Left ventricle myocardium inferior (tissue), 1 donor: ENCODE results near the gene TLL1. TPM values are rescaled to one million over a fixed set of nuclear protein-coding genes. Genes with fewer than 3 reads are reported as not detected.

ENCODE experiments used
- DNase-seq: peaks from one replicate; pipeline ENCODE4 v3.0.0-alpha.2; 2020
- H3K27ac ChIP-seq: fragments of 200-600 bp; replicated peaks from 2 replicates; pipeline ENCODE4 v1.8.0; 2021
- H3K27me3 ChIP-seq: fragments of 200-600 bp; 2 replicates; pipeline ENCODE4 v1.8.0; 2021; ENCODE audit warnings: low read depth
- H3K36me3 ChIP-seq: fragments of 200-600 bp; 2 replicates; pipeline ENCODE4 v1.8.0; 2021
- H3K4me1 ChIP-seq: fragments of 200-600 bp; 2 replicates; pipeline ENCODE4 v1.8.0; 2021
- H3K4me3 ChIP-seq: fragments of 200-600 bp; 2 replicates; pipeline ENCODE4 v1.8.0; 2021; ENCODE audit warnings: mild to moderate bottlenecking, moderate library complexity
- H3K9me3 ChIP-seq: fragments of 200-600 bp; replicated peaks from 2 replicates; pipeline ENCODE4 v1.8.0; 2021
- intact Hi-C: fragments of 100-400 bp; cut with micrococcal nuclease; formaldehyde crosslinking; loops from one replicate; pipeline ENCODE4 v1.11.0; 2022
- total RNA-seq: library from RNA; stranded (reverse); fragmentation: NEBNext Ultra II Directional; extraction: Animal tissue kit (Norgen Biotek cat#: 25700); gene quantifications from one replicate; pipeline ENCODE4 v1.2.1, GENCODE V29; 2021
- TF ChIP-seq, protein P1 (sequence below): fragments of 200-600 bp; IDR thresholded peaks from 2 replicates; pipeline ENCODE4 v1.8.0; 2021; ENCODE audit warnings: antibody characterized with exemption, mild to moderate bottlenecking, borderline replicate concordance
- donor health status: DM: no; HTN: yes; CAD: no; lungs with severe emphysema.

Gene TLL1
- total RNA-seq, 1 donor from 2014 or later, result 1.0 TPM

DNA sequence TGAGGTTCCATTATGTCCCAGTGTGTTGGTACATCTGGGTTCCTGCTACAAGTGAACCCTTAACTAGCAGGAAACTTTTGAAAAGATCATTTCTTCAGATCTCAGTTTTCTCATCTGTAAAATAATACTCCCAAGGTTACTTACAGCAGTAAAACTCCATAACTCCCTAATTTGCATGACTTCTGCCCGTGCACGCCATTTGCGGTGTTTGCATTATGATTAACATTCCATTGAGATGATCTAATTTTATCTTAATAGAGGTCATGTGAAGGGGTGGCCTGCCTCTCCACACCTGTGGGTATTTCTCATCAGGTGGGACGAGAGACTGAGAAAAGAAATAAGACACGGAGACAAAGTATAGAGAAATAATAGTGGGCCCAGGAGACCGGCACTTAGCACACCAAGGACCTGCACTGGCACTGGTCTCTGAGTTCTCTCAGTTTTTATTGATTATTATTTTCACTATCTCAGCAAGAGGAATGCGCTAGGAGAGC is 219.8 kb downstream of the TLL1 start:
- Histone ChIP-seq H3K27ac (no peak overlapping the region), H3K9me3 (no peaks in the 10 kb centered on the region), H3K4me1 (no peaks in the 10 kb centered on the region), H3K4me3 (no peak overlapping the region), H3K36me3 (no peaks in the 10 kb centered on the region), H3K27me3 (no peaks in the 10 kb centered on the region)
- no peak for DNase-seq
- TF ChIP-seq, protein P1, sequence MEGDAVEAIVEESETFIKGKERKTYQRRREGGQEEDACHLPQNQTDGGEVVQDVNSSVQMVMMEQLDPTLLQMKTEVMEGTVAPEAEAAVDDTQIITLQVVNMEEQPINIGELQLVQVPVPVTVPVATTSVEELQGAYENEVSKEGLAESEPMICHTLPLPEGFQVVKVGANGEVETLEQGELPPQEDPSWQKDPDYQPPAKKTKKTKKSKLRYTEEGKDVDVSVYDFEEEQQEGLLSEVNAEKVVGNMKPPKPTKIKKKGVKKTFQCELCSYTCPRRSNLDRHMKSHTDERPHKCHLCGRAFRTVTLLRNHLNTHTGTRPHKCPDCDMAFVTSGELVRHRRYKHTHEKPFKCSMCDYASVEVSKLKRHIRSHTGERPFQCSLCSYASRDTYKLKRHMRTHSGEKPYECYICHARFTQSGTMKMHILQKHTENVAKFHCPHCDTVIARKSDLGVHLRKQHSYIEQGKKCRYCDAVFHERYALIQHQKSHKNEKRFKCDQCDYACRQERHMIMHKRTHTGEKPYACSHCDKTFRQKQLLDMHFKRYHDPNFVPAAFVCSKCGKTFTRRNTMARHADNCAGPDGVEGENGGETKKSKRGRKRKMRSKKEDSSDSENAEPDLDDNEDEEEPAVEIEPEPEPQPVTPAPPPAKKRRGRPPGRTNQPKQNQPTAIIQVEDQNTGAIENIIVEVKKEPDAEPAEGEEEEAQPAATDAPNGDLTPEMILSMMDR, result no peak
- intact Hi-C loops, result no loop called here

DNA sequence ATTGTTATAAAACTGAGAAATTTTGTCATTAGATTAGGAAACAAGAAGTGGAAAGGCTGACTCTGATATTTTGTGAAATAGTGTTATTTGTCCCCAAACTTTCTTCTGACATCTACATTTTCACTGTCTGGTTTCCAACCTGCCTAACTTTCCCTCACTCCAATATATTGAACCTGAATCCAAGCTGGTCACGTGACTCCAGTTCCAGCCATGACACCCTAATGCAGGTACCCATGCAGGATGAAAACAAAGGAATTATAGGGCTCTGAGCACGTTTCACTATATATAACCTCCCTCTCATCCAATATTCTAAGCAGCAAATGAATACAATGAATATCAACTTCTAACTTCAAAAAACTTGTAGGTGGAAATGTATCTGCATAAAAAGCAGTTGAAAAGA is 231.6 kb downstream of the TLL1 start:
- TF ChIP-seq, protein P1, result no peak
- no peak for DNase-seq
- H3K4me1 ChIP-seq, result no peaks in the 10 kb centered on the region
- H3K27ac ChIP-seq, result no peak overlapping the region
- no peaks in the 10 kb centered on the region for H3K27me3 ChIP-seq
- H3K4me3 ChIP-seq, result no peak overlapping the region
- peaks cover 11% of the 10 kb centered on the region for H3K9me3 ChIP-seq
- no peaks in the 10 kb centered on the region for H3K36me3 ChIP-seq
- intact Hi-C loops, result no loop called here

DNA sequence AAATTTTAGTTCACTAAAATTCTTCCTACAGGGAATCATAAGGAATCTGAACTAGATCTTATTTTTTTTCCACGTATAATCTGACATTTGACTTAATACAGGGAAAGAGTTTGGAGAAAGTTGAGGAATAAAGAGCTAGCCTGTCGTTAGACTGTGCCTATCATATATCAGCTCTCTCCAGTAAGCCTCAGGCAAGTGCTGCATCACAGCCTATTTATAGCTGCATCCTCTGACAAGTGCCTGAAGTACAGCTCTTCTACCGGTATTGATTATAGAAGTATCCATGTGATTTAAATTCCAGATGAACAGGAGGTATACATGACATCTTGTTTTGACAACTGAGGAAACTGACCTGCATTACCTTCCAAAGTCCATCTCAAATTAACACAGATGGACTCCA is 248.9 kb downstream of the TLL1 start:
- TF ChIP-seq, protein P1, result no peak
- Histone ChIP-seq H3K27ac (no peak overlapping the region), H3K36me3 (no peaks in the 10 kb centered on the region), H3K27me3 (no peaks in the 10 kb centered on the region), H3K4me1 (peaks cover 16% of the 10 kb centered on the region), H3K9me3 (no peaks in the 10 kb centered on the region), H3K4me3 (no peak overlapping the region)
- intact Hi-C loops, result no loop called here
- no peak for DNase-seq

DNA sequence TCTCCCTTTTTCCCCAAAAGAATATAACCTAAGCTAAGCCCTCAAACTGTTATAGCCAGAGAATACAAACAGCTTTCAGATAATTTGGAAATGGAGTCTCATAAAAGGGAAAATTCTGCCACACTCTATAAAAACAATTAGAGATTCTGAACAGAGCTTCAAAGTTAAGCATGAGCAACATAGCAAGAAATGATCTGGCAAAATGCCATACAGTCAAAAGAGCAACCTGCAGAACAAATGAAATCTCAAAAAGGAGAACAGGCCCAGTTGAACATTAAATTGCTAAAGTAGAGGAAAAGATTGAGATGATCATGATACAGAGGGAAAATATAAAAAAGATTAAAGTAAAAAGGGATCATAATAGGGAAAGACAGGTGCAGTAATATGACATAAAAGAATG is 250.5 kb downstream of the TLL1 start:
- no peaks in the 10 kb centered on the region for H3K9me3 ChIP-seq
- DNase-seq, result no peak
- H3K27ac ChIP-seq, result no peak overlapping the region
- TF ChIP-seq, protein P1, result no peak
- intact Hi-C loops, result no loop called here
- no peaks in the 10 kb centered on the region for H3K27me3 ChIP-seq
- no peak overlapping the region for H3K4me3 ChIP-seq
- H3K4me1 ChIP-seq, result peaks cover 16% of the 10 kb centered on the region
- no peaks in the 10 kb centered on the region for H3K36me3 ChIP-seq

DNA sequence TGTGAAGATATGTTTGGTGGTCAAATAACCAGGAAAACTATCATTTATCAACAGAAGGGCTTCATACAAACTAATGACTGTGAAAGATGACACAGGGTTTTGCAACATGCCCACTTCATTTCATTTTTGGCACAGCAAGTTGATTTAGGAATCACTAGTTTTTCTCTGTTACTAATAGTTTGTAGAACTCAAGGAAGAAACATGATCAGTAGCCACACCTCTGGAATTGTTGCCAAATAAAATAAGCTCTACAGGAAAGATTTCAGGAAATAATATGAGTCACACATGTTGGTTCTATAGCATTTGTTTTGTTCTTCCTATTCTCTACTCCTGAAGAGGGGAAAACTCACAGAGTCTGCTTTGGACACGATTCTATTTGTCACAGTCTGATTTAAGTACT is 255.4 kb downstream of the TLL1 start:
- Histone ChIP-seq H3K9me3 (peaks cover 30% of the 10 kb centered on the region), H3K27me3 (no peaks in the 10 kb centered on the region), H3K4me1 (no peaks in the 10 kb centered on the region), H3K36me3 (no peaks in the 10 kb centered on the region), H3K4me3 (no peak overlapping the region), H3K27ac (no peak overlapping the region)
- intact Hi-C loops, result no loop called here
- no peak for DNase-seq
- TF ChIP-seq, protein P1, result no peak

DNA sequence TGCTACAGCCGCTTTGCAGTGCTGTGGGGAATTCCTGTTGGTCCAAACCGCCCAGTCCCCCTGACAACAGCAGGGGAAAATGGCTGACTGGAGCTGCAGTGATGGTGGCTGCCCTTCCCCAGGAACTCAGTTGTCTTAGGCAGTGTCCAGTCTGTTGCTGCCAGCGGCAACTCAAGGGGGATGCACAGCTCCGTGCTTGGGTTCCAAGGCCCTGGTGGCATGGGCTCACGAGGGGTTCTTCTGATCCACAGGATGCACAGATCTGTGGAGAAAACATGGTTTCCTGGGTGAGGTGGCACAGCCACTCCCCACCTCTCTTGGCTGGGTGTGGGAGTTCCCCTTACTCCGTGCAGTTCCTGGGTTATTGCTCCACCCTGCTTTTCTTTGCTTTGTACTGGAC is 261.2 kb downstream of the TLL1 start:
- TF ChIP-seq, protein P1, result no peak
- no peak overlapping the region for H3K27ac ChIP-seq
- H3K27me3 ChIP-seq, result peaks cover 7% of the 10 kb centered on the region
- peaks cover 29% of the 10 kb centered on the region for H3K9me3 ChIP-seq
- no peak for DNase-seq
- intact Hi-C loops, result no loop called here
- no peak overlapping the region for H3K4me3 ChIP-seq
- H3K36me3 ChIP-seq, result no peaks in the 10 kb centered on the region
- no peaks in the 10 kb centered on the region for H3K4me1 ChIP-seq
